HG03135 (cell line): Measurements from ENCODE around the gene CALML6.

Source experiments
- ATAC-seq: cut with Tn5 transposase; IDR thresholded peaks from one replicate; pipeline ENCODE4 v1.9.1; 2021; ENCODE audit warnings: mild to moderate bottlenecking, moderate library complexity; ENCODE audit not compliant: unreplicated experiment

Gene CALML6

DNA sequence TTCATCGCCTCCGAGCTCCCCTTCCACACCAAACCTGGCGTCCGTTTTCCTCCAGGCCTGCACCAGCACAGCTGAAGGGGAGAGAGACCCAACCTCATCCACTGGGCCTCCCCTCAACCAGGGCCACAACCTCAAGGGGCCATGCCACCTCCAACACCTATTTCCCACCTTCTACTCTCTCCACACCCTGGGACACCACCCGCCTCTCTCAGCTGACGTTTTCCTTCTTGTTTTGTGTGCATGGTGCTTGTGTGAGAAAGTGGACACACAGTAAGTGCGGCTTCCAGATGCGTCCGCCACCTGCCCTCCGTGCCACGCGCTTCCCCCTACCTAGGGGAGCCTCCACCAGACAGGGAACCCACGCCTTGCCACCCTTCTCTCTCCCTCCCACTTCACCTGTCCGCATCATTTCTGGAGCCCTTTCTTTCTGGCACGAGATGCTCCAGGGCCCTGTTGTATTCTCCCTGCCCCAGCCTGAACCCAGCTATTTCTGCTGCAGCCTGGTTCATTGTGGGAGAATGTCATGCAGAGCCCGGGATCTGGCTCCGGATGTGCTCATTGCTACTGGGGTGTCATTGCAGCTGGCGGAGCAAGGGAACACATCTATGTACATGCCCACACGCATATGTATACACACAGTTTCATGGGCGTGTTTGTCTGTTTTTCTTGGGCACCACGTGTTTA lies 22.8 kb upstream of the CALML6 start:
- no peak for ATAC-seq

DNA sequence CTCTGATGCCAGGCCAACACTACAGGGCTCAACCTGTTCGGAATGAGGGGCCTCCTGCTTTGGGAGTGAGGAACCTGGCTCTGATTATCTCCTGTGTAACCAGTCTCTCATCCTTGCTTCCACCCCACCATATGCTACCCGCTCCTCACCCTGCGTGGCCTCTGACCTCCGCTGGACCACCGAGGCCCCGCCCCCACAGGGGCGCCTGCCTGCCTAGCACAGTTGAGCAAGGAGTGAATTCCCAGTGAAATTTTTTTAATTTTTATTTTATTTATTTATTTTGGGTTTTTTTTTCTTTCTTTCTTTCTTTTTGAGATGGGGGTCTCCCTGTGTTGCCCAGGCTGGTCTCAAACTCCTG lies 22.3 kb upstream of the CALML6 start:
- no peak for ATAC-seq

DNA sequence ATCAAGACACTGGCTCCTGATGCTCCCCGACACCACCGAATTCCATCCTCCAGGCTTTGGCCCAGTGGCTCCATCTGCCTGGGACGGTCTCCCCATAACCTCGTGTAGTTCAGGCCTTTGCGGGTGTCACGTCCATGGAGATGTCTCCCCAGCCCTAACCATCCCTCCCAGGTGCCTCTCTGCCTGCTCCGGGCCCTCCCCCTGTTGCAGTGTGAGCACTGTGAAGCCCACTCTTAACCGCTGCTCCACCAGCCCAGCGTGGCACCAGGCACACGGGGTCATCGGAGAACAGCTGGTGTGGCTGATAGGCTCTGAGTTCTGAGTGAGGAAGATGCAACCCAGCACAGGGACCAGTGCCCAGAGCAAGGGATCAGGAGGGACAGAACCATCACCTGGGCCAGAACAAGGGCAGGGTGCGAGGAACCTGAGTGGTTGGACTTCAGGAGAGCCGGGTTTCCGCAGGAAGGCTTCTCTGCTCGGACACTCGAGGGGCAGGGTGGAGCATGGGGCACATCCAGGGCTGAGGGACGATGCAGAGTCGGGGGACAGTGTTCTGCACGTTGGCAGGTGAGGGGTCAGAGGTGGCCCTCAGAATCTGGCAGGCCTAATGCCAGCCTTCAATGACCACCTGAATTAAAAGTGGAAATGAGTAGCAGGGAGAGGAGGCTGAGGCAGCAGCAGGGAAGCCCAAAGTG lies 21.6 kb upstream of the CALML6 start:
- no peak for ATAC-seq

DNA sequence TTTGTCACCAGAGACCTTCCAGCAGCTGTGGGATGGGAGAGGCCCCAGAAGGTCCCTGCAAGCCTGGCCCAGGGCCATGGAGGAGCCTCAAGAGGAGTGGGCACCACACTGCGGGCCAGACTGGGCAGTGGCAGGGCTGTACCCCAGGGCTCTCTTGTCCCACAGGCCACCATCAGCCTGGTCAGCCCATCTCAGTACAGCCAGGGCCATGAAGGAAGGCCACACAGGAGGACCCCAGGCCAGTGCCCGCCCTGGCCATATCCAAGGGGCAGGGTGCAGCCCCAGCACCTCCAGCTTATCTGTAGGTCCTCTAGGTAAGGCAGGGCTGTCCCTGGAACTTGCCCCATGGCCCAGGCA lies 21.1 kb upstream of the CALML6 start:
- ATAC-seq, result no peak

DNA sequence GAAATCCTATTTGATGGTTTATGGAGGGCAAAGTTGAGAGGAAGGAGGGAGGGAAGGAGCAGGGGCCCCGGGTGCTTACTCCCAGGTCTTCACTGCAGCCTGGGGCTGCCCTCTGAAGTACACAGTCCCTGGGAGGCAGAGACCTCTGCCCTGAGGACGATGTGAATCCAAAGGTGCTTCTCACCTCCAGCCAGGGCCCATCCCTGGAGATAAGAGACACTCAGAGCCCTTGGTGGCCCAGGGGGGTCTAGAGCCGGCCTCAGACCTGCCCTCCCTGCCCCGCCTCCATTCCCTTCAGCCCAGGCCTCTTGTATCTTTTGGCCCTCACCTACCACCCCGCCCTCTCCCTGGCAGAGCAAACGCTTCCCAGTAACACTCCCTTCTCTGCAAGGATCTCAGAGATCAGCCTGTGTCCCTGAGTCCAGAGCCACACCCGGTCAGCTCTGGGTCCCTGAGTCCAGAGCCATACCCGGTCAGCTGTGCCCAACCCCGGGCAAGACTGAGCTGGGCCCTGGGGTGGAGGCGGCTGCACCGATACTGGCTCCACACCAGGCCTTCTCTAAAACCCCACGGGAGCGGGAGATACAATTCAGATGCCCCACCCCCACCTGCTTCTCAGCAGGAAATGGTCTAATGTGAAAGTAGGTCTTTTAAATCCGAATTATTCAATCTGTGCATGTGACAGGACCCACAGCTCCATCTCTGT lies 20.6 kb upstream of the CALML6 start:
- no peak for ATAC-seq

DNA sequence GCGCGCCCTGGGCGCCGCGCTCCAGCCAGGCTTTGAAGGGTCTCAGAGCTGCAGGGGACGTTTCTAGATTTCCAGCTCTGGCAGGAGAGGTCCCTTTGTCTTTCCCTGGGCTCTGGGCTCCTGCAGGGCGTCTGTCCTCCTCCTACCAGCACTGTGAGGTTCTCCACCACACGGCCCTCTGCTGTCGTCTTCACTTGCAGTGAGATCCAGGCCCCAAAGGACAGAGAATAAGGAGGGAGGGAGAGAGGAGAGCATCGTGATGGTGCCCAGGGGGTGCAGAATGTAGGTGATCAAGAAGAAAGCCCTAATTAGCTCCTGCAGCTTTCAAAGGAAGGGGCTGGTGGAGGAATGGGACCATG lies 20.0 kb upstream of the CALML6 start:
- ATAC-seq, result no peak

DNA sequence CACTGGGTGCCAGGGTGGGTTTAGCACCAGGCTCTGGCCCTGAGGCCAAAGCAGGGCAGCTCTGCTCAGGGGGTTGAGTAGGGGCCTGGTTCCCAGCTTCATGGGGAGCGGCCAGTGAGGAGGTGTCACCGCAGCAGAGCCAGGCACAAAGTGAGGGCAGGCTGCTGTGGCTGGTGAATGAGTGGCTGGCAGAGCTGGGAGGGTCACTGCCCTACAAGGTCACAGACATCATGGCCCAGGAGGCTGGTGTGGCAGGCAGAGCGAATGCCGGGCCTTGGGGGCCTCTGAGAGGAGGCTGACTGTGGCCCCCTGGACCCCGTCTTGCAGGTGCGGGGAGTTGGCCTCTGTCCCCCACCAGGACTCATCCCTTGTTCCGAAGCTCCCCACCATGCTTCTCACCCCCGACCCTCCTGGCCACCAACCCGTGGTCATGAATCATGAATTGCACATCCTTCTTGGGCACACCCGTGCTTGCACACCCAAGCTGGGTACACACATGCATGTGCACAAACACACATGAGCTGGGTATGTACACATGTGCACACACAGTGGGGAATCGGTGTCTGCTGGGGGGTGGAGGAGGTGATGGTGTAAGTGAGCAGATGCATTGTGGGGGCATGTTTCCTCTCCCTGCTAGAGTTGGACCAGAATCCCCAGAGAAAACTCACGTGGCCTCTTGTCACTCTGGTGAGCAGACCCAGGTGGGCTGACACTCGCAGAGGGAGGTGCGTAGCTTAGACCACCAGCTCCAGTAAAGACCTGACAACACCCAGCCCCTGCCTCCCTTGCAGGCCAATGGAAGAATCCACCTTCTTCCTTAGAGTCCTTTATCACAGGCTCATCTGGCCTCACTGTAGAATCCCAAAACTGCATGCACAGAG lies 19.4 kb upstream of the CALML6 start:
- ATAC-seq, result no peak

DNA sequence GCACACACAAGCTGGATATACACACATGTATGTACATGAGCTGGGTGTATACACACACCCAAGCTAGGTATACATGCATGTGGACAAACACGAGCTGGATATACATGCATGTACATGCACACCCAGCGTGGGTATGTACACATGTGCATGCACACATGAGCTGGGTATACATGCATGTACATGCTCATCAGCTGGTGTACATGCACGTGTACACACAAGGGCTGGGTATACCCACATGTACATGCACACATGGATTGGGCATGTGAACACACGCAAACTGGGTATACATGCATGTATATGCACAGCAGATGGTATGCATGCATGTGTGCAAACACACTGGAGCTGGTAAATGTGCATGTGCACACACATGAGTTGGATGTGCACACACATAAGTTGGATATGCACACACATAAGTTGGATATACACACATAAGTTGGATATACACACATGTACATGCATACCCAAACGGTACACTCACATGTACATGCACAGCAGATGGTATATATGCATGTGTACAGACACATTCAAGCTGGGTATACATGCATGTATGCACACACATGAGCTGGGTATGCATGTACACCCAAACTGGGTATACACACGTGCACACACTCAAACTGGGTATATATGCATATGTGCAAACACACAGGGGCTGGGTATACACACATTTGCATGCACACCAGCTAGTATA lies 16.7 kb upstream of the CALML6 start:
- no peak for ATAC-seq

DNA sequence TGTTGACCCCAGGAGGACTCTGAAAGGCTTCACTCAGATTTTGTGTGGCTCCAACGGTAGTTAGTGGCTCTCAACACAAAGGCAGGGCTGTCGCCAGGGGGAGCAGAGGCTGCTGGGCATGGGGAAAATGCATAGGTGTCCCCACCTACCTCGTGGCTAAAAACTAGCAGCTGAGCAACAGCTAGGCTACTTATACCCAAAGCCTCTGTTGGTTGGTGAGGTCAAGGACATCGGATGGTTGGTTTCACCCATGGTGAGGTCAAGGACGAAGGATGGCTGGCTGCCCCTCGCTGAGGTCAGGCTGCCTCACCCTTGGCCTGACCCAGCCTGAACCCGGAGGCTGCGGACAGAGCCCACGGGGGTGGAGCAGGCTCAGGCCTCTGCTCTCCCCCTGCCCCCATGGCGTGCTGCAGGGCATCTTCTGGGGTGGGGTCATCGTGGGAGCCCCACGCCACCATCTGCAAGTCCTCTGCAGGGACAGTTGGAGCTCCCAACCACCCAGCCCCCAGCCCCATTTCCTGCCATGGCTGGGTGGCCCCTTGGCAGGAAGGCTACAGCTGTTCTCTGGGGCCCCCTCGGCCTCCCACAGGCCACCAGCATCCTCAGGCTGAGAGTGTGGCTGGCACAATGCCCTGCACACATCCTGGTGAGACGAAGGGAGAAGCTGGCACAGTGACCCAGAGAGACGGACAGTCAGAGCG lies 15.6 kb upstream of the CALML6 start:
- no peak for ATAC-seq

DNA sequence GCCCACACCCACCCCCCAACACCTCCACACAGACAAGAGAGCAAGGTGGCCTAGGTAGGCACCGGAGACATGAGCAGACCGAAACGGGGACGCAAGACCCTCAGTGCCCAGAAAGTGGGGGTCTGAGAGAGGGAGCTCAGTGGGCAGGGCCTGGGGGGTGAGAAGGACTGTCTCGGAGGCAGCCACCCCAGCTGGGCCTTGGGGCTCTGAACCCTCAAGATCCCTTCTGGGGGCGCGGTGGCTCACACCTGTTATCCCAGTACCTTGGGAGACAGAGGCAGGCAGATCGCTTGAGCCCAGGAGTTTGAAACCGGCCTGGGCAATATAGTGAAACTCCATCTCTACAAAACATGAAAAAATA lies 15.1 kb upstream of the CALML6 start:
- ATAC-seq, result no peak

DNA sequence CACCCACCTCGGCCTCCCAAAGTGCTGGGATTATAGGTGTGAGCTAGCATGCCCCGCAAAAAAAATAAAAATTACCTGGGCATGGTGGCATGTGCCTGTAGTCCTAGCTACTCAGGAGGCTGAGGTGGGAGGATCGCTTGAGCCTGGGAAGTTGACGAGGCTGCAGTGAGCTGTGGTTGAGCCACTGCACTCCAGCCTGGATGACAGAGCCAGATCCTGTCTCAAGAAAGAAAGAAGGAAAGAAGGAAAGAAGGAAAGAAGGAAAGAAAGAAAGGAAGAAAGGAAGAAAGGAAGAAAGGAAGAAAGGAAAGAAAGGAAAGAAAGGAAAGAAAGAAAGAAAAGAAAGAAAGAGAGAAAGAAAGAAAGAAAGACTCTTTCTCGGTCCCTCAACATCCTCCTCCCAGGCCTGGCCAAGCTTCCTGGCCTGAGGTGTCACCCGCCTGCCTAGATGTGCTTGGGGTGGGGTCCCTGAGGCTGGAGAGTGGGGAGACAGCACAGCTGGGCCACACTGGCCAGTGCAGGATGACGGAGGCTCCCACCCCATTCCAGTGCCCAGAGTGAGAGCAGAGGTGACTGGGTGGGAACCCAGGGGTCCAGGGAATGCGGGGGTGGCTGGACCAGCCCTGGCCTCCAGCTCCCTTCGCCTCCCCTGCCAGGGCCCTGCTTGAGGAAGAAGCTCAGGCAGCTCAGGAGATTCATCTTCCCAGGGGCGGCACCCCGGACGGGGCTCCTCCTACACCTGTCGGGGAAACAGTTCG lies 14.0 kb upstream of the CALML6 start:
- ATAC-seq, result no peak

DNA sequence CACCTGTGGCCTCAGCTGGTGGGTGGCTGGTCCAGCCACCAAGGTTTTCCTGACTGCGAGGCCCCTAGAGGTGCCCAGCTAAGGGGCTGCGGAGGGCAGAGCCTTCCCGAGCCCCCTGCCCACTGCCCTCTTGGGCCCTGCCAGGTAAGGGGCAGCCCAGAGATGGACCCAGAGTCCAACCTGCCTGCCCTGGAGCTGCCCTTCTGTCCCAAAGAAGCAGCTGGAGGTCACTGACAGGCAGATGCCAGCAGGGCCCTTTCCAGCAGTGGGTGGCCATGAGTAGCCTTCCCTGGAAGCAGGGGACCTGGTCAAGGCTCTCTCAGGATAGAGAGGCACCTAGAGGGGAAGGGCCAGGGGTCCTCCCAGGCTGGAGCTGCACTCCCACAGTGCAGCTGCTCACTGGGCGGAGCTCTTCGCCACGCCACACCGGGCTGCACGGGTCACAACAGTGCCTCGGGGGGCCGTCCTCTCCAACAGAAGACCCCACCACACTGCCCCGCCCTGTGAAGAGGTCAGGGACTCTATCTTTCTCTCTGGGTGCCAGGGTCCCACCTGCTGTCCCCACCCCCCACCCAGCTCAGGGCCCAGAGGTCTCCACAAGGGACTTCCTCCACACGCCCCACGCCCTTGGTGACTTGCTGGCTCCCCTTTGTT lies 13.3 kb upstream of the CALML6 start:
- no peak for ATAC-seq

DNA sequence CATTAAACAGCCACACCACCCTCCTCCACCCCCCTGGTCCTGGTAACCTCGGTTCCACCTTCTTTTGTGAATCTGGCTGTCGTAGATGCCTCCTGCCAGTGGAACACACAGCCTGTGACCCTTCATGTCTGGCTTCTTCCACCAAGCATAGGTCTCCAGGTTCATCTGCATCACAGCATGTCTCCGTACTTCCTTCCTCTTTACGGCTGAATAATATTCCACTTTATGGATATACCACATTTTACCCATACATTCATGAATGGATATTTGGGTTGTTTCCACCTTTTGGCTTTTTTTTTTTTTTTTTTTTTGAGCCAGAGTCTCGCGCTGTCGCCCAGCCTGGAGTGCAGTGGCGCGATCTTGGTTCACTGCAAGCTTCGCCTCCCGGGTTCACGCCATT lies 11.8 kb upstream of the CALML6 start:
- ATAC-seq, result no peak

DNA sequence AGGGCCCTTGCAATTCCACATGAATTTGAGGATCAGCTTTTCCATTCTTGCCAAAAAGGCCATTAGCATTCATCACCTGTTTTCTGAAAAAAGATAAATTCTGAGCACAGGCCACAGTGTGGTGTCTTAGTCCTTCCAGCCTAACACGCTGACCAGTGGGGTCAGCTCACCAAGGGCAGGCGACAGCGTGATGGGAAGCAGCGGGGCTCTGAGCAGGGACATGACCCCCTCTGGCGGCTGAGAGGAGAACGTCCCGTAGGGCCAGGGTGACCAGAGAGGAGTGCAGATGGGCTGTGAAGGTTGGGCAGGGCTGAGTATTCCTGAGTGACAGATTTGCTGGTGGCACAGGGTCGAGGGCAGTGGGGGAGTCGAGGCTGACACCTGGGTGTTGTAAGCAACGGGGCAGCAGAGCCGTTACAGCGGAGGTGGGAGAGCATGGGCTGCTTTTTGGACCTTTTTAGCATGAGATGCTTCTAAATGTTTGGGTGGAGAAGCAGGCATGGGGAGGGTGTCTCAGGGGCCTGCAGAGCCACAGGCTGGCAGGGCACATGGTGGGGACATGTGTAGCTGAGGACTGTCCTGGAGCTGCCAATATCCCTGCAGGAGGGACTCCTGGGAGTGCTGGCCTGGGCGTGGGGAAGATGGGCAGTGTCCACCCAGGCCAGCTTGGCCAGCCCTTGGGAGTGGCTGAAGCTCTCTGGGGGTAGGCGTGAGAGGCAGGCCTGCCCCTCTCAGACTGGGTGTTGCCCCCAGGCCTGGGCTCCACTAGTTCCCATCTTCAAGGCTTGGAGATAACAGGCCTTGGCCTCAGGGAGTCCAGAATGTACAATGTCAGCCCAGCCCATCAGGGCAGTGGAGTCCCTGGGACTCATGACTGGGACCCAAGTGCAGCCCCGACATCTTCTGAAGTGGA lies 8.6 kb upstream of the CALML6 start:
- no peak for ATAC-seq

DNA sequence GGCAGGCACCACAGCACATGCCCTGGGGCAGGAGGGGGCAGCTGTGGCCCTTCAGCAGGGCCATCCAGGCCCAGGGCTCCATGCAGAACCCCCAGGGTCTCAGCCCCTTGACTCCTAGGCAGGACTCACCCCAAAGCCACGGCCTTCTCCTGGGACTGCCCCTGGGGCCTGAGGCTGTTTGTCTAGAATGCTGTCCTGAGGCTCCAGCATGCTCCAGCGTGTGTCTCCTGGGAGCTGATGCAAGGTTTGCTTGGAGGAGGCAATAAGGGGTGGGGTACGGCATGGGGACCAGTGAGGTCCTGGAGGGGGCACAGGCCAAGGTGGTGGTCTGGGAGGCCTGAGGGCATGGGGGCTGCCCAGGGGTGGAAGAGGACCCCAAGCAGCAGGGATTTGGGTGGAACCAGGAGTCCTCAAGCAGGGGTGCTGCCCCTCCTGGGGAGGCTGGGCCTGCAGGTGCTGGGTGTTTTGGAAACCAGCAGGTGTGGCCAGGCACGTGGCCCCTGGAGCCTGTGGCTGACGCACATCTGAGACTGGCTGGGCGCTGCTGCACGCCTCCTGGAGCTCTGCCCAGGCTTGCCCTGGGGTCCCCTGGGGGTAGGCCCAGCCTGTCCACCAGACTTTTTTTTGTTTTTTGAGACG lies 7.8 kb upstream of the CALML6 start:
- ATAC-seq, result no peak

DNA sequence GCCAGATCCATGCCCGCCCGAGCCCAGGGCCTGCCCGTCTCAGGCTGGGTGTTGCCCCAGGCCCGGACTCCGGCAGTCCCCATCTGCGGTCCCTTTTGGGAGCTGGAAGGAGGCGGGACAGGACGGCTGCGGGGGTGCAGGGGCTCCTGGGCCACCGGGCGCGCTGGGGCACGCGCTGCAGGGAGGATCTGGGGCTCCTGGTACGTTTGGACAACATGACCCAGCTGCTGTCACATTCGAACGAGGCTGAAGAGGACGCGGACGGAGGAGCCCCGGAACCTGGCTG lies 6.6 kb upstream of the CALML6 start:
- ATAC-seq, result no peak

DNA sequence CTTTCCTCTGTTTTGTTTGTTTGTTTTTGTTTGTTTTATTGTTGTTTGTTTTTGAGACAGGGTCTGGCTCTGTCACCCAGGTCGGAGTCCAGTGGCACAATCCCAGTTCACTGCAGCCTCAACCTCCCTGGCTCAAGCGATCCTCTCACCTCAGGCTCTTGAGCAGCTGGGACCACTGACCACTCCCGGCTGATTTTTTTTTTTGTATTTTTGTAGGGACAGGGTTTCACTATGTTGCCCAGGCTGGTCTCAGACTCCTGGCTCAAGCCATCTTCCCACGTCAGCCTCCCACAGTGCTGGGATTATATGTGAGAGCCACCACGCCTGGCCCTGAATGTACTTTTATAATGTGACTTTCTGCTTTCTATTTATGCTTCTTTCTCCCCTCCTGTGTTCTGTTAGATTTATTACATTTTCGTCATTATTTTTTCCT lies 5.0 kb upstream of the CALML6 start:
- ATAC-seq, result no peak
